ENCODE data around the gene ZNF341.
"Not testable (repeated sequence)": the region's sequence is repeated elsewhere in the genome, so short reads cannot be mapped to it uniquely, and the experiment has no call there.

ZNF341 gene

DNA sequence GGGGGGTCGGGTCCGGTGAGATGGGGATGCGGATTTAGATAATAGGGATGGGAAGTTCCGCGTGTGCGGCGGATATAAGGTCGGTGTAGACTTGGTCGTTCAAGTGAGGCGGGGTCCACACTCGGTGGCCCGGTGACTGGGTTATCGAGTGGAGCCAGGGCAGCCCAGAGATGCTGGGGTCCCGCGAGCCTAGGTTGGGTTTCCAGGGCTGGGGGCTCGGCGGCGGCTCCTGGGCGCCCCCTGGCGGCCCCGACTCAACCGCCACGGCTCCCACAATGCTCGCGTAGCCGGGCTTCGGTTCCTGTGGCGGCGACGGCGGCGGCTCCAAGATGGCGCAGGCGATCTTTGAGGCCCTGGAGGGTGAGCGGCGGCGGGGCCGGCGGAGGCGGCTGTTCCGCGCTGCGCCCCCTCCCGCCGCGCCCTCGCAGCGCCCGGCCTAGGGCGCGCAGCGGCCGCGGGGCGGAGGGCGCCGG is at the start of gene ZNF341:
Gene ZNF341, plus strand, starts transcription at position 304 of the 473 bp plus-strand sequence. Its CDS starts 26 bp downstream, at position 330.
- peak; percentile 66 for DNase-seq

DNA sequence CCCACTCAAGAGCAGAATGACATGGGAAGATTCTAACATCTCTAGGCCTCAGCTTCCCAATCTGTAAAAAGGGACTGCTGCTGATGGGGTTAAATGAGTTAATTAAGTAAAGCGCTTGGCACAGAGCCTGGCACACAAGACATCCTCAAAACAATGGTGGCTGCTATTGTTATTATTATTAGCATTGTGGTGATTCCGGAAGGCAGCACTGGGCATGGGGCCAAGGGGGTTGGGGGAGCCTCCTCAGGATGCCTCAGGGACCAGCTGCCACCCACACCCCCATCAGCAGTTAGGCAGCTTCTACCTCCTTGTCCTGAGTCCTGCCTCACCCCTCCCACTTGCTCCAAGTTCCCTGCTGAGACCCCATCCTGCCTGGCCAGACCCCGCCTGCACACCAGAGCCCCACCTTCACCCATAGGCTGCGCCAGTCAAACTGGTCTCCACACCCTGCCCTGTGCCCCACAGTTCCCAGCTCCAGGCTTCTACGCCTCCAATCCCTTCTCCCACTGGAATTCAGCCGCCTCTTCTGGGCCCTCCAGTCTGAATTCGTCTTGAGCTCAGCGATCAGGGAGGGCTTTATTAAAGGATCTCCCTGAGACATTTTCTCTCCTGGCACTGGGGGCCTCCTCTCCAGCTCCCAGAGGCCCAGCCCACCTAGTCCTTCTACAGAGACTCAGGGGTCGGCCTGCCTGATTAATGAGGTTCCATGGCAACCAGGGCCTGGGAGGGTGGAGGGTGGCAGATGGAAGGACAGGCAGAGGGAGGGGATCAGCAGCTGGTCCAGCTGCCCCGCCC is 47.1 kb upstream of the ZNF341 start:
- peak; percentile 17 for DNase-seq

GRCh38 chr20:33685328-33686099 is 46.3 kb upstream of the ZNF341 start:
- DNase-seq, result peak; percentile 62

DNA sequence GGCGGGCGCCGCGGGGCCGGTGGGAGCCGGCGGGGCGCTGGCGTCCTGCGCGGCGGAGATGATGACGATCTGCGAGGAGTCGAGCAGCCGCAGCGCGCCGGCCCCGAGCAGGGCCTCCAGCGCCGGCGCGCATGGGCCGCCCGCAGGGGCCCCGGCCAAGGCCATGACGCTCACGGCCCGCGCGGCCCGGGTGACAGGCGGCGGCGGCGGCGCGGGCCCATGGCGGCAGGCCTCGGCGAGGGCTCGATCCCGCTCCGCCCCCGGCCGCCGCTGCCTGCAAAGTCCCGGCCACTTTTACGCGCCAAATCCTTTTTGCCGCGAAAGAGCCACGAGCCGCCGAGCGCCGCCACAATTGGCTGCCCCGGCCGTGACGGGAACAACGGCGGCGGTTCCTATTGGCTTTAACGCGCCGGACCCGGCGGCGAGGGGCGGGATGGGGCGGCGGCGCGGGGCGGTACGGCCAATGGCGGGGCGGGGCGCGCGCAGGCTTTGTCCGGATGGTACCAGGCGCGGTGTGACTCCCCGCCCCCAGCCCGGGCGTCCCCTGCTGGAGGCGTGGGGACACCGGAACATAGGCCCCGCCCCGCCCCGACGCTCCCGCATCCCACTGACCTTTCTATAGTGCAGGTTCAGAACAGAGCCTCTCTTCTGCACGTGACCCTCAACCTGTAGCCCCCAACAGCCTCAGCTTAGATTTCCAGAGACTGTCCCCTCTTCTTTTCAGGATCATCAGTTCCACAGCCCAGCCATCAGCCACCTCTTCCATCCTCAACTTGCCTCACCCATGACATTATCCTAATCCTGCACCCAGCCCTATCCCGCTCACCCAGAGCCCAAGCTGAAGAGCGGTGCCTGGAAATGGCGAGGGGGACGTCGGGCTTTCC is 45.5 kb upstream of the ZNF341 start, which contains the start of gene E2F1:
Gene E2F1, minus strand, starts transcription at position 286 of the 884 bp plus-strand sequence. Its CDS starts 121 bp downstream, at position 165.
- peak; percentile 80 for DNase-seq

- DNase-seq, result no peak
Observed at GRCh38 chr20:33686984-33687366, 44.8 kb upstream of the ZNF341 start.

GRCh38 chr20:33687370-33687915 is 44.4 kb upstream of the ZNF341 start:
- DNase-seq, result no peak

DNA sequence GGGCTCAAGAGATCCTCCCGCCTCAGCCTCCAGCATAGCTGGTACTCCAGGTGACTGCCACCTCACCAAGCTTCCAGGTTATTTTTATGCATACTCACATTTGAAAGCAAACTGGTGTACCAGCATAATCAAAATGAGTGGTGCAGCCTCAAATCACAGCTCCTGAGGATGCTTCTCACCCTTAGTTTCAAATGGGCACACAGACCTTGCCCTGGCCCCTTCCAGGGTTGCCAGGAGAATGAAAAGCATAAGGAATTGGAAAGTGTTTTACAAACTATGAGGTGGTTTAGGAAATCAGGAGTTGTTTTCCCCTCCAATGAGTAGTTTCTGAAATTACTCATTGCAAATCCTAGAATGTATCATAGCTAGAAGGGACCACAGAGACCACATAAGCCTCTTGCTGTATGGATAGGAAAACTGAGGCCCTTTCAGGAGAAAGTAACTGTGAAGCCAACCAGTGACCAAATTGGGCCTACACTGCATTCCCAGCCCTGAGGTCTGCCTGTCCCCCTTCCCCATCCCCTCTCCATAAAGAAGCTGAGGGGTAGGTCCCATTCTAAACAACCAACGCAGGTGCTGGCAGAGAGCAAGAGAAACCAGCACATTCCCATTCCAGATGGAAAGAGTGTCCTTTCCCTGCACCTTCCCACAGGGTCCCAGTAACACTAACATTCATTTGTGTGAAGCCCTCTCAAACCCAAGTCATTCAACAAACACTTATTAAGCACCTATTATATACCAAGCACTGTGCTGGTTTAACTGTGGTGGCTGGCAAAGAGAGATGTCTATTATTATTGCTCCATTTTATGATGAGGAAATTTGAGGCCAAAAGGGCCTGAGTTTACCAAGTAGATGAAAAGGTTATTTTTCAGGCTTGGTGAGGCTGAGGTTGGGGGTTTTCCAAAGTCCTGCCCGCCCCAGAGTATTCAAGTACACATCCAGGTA is 43.5 kb upstream of the ZNF341 start:
- DNase-seq, result no peak

DNA sequence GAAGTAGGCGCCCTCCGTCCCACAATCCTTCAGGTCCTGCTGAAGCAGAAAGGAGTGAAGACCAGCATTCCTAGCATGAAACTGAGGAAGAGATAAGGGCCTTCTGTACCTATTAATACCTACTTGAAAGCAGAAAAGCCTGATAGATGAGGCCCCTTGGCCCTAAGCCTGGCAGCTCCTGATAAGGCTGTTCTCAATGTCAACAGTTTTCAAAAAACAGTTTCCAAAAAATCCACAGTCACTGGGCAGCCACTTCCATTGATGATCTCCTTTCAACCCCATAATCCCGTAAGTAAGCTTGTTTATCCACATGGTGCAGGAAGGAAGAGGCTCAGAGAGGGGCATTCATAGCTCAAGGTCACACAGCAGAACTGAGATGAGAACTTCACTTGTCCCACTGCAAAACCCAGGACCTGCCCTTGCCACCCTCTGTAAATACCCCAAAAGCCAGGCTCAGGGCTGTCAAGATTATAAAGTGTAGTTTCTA is 42.8 kb upstream of the ZNF341 start:
- DNase-seq, result no peak

DNA sequence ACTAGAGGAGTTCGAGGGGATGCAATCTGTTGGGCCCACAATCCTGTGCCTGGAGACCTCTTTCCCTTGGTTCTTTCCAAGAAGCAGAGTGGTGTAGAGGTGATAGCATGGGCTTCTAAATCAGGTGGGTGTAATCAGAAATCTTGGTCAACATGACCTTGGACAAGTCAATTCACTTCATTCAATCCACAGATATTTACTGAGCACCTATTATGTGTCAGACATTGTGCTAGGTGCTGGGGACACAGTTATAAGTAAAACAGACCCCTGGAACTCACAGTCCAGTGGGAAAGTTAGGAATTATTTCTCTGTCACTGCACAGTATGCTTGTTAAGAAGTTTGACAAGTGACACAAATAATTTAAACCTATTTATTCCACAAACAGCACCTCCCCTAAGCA is 42.3 kb upstream of the ZNF341 start:
- DNase-seq, result no peak

GRCh38 chr20:33689973-33690372 is 41.8 kb upstream of the ZNF341 start:
- no peak for DNase-seq

- DNase-seq, result no peak
Observed at GRCh38 chr20:33693289-33693688, 38.5 kb upstream of the ZNF341 start.

DNA sequence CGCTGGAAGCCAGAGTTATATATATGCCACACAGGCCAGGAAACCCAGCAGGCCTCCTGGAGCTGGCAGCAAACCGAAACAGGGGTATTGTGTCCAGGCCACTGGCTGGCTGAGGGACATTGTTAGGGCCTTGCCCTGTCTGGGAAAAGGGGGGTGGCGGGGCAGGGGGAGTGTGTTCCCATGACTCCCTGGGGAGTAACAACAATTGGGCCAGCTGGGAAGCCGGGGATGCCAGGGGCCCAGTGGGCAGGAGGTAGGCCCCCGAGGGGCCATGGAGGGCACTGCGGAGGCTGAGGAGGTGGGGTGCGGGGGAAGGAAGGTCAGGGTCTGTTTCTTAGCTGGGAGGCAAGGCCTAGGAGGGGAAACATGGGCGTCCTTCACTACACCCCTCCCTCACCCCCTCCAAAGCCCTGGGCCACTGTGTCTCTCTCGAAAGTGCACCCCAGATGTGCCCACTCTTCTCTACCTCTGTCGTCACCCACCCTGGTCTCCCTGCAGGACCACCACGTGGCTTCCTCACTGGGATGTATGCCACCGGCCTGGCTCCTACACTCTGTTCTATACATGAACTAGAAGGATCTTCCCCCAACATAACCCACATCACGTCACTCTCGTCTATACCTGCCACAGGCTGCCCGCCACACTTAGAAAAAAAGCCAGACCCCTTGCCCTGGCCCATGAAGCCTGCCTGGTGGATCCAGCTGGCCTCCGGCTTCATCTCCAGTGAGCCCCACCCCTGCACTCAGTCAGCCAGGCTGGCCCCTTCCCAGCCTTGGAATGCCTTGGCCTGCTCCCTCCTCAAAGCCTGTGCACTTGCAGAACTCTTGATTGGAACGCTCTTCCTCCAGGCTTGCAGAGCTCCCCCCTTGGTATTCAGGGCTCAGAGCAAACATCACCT is 37.8 kb upstream of the ZNF341 start:
- no peak for DNase-seq

GRCh38 chr20:33694639-33695012 is 37.2 kb upstream of the ZNF341 start:
- DNase-seq, result no peak

- no peak for DNase-seq
Observed at GRCh38 chr20:33696448-33696847, 35.3 kb upstream of the ZNF341 start.

- DNase-seq, result no peak
Observed at GRCh38 chr20:33697129-33697528, 34.7 kb upstream of the ZNF341 start.

DNA sequence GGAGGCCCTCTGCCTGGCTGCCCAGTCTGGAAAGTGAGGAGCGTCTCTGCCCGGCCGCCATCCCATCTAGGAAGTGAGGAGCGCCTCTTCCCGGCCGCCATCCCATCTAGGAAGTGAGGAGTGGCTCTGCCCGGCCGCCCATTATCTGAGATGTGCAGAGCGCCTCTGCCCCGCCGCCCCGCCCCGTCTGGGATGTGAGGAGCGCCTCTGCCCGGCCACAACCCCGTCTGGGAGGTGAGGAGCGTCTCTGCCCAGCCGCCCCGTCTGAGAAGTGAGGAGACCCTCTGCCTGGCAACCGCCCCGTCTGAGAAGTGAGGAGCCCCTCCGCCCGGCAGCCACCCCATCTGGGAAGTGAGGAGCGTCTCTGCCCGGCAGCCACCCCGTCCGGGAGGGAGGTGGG is 32.8 kb upstream of the ZNF341 start:
- not testable (repeated sequence) for DNase-seq

GRCh38 chr20:33700696-33701441 is 30.9 kb upstream of the ZNF341 start:
- DNase-seq, result not testable (repeated sequence)

- DNase-seq, result no peak
Observed at GRCh38 chr20:33701629-33702450, 30.0 kb upstream of the ZNF341 start.
